Stomach (tissue), 4 donors: ENCODE results near the gene CALR.

Experiments used
- CTCF ChIP-seq, 7 experiments: fragments of 450-650 bp in 4 of 7; fragments of 200-600 bp in 3 of 7; sonication (generic) in 3 of 7; IDR thresholded peaks; one replicate each; pipeline ENCODE4 v1.5.1; 2016 to 2019; ENCODE audit warnings: antibody characterized with exemption in 7 of 7, control low read depth in 2 of 7, mild to moderate bottlenecking in 1 of 7
- EP300 ChIP-seq: sonication (generic); formaldehyde crosslinking; IDR thresholded peaks from one replicate; pipeline ENCODE4 v1.6.1; 2017; ENCODE audit warnings: antibody characterized with exemption
- POLR2A ChIP-seq, 4 donors: fragments of 450-650 bp; IDR thresholded peaks; one replicate each; pipeline ENCODE4 v1.6.1; 2016; ENCODE audit warnings: antibody characterized with exemption in 4 of 4, control low read depth in 2 of 4, mild to moderate bottlenecking in 1 of 4, moderate library complexity in 1 of 4
- POLR2AphosphoS5 ChIP-seq, 3 donors: sonication (generic); formaldehyde crosslinking; IDR thresholded peaks; one replicate each; pipeline ENCODE4 v1.6.1; 2016; ENCODE audit warnings: antibody characterized with exemption in 3 of 3

GRCh38 chr19:12891553-12892021 is 46.8 kb upstream of the CALR start:
- TF ChIP-seq CTCF (IDR thresholded peaks at IDR 0.05), result no peak
- no peak for TF ChIP-seq POLR2AphosphoS5 (IDR thresholded peaks at IDR 0.05)
- no peak for TF ChIP-seq POLR2A (IDR thresholded peaks at IDR 0.05)
- TF ChIP-seq EP300, result no peak
